ENCODE results near the gene CEP164.

DNA sequence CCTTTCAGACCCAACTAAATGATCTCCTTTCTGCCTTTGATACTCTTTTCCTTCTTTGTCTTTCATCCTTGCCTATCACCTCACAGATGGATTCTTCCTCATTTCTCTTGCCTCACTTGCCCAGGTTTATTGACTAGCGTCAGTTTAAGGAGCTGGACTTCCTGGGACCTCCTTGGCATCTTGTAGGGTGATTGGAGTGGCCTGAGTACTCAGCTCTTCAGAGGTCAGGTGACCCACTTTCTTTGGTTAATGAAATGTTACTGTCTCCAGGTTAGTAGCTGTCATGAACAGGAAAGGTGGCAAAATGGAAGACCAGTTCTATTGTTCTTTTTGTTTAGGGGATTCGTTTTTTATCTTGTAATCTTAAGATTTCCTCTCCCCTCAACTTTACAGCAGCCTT is 41.1 kb upstream of the CEP164 start:
- TF ChIP-seq KLF10 (tag by site-specific recombination; IDR thresholded peaks at IDR 0.05) (no peak), SP3 (tag by site-specific recombination; IDR thresholded peaks at IDR 0.05) (no peak), REPIN1 (tag by site-specific recombination; IDR thresholded peaks at IDR 0.05; ENCODE audit: low read depth) (no peak), ZNF830 (tag by site-specific recombination; IDR thresholded peaks at IDR 0.05; ENCODE audit: low read depth) (no peak), ZNF24 (tag by site-specific recombination; IDR thresholded peaks at IDR 0.05) (no peak), ZNF266 (tag by site-specific recombination; IDR thresholded peaks at IDR 0.05; ENCODE audit: low read depth) (no peak), ZBTB48 (tag by site-specific recombination; IDR thresholded peaks at IDR 0.05) (no peak)
- TF ChIP-seq, protein P1, sequence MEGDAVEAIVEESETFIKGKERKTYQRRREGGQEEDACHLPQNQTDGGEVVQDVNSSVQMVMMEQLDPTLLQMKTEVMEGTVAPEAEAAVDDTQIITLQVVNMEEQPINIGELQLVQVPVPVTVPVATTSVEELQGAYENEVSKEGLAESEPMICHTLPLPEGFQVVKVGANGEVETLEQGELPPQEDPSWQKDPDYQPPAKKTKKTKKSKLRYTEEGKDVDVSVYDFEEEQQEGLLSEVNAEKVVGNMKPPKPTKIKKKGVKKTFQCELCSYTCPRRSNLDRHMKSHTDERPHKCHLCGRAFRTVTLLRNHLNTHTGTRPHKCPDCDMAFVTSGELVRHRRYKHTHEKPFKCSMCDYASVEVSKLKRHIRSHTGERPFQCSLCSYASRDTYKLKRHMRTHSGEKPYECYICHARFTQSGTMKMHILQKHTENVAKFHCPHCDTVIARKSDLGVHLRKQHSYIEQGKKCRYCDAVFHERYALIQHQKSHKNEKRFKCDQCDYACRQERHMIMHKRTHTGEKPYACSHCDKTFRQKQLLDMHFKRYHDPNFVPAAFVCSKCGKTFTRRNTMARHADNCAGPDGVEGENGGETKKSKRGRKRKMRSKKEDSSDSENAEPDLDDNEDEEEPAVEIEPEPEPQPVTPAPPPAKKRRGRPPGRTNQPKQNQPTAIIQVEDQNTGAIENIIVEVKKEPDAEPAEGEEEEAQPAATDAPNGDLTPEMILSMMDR (tag by site-specific recombination; IDR thresholded peaks at IDR 0.05), result no peak
- TF ChIP-seq, protein P2, sequence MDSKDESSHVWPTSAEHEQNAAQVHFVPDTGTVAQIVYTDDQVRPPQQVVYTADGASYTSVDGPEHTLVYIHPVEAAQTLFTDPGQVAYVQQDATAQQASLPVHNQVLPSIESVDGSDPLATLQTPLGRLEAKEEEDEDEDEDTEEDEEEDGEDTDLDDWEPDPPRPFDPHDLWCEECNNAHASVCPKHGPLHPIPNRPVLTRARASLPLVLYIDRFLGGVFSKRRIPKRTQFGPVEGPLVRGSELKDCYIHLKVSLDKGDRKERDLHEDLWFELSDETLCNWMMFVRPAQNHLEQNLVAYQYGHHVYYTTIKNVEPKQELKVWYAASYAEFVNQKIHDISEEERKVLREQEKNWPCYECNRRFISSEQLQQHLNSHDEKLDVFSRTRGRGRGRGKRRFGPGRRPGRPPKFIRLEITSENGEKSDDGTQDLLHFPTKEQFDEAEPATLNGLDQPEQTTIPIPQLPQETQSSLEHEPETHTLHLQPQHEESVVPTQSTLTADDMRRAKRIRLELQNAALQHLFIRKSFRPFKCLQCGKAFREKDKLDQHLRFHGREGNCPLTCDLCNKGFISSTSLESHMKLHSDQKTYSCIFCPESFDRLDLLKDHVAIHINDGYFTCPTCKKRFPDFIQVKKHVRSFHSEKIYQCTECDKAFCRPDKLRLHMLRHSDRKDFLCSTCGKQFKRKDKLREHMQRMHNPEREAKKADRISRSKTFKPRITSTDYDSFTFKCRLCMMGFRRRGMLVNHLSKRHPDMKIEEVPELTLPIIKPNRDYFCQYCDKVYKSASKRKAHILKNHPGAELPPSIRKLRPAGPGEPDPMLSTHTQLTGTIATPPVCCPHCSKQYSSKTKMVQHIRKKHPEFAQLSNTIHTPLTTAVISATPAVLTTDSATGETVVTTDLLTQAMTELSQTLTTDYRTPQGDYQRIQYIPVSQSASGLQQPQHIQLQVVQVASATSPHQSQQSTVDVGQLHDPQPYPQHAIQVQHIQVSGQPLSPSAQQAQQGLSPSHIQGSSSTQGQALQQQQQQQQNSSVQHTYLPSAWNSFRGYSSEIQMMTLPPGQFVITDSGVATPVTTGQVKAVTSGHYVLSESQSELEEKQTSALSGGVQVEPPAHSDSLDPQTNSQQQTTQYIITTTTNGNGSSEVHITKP (tag by site-specific recombination; IDR thresholded peaks at IDR 0.05), result no peak
- TF ChIP-seq, protein P3, sequence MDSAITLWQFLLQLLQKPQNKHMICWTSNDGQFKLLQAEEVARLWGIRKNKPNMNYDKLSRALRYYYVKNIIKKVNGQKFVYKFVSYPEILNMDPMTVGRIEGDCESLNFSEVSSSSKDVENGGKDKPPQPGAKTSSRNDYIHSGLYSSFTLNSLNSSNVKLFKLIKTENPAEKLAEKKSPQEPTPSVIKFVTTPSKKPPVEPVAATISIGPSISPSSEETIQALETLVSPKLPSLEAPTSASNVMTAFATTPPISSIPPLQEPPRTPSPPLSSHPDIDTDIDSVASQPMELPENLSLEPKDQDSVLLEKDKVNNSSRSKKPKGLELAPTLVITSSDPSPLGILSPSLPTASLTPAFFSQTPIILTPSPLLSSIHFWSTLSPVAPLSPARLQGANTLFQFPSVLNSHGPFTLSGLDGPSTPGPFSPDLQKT (IDR thresholded peaks at IDR 0.05; ENCODE audit: borderline replicate concordance, low read depth, low read length), result no peak
- TF ChIP-seq, protein P4, sequence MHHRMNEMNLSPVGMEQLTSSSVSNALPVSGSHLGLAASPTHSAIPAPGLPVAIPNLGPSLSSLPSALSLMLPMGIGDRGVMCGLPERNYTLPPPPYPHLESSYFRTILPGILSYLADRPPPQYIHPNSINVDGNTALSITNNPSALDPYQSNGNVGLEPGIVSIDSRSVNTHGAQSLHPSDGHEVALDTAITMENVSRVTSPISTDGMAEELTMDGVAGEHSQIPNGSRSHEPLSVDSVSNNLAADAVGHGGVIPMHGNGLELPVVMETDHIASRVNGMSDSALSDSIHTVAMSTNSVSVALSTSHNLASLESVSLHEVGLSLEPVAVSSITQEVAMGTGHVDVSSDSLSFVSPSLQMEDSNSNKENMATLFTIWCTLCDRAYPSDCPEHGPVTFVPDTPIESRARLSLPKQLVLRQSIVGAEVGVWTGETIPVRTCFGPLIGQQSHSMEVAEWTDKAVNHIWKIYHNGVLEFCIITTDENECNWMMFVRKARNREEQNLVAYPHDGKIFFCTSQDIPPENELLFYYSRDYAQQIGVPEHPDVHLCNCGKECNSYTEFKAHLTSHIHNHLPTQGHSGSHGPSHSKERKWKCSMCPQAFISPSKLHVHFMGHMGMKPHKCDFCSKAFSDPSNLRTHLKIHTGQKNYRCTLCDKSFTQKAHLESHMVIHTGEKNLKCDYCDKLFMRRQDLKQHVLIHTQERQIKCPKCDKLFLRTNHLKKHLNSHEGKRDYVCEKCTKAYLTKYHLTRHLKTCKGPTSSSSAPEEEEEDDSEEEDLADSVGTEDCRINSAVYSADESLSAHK (tag by site-specific recombination; IDR thresholded peaks at IDR 0.05), result no peak
- TF ChIP-seq, protein P5, sequence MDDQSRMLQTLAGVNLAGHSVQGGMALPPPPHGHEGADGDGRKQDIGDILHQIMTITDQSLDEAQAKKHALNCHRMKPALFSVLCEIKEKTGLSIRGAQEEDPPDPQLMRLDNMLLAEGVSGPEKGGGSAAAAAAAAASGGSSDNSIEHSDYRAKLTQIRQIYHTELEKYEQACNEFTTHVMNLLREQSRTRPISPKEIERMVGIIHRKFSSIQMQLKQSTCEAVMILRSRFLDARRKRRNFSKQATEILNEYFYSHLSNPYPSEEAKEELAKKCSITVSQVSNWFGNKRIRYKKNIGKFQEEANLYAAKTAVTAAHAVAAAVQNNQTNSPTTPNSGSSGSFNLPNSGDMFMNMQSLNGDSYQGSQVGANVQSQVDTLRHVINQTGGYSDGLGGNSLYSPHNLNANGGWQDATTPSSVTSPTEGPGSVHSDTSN (CRISPR knock-in tag; IDR thresholded peaks at IDR 0.05), result no peak
- TF ChIP-seq, protein P6, sequence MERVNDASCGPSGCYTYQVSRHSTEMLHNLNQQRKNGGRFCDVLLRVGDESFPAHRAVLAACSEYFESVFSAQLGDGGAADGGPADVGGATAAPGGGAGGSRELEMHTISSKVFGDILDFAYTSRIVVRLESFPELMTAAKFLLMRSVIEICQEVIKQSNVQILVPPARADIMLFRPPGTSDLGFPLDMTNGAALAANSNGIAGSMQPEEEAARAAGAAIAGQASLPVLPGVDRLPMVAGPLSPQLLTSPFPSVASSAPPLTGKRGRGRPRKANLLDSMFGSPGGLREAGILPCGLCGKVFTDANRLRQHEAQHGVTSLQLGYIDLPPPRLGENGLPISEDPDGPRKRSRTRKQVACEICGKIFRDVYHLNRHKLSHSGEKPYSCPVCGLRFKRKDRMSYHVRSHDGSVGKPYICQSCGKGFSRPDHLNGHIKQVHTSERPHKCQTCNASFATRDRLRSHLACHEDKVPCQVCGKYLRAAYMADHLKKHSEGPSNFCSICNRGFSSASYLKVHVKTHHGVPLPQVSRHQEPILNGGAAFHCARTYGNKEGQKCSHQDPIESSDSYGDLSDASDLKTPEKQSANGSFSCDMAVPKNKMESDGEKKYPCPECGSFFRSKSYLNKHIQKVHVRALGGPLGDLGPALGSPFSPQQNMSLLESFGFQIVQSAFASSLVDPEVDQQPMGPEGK (tag by site-specific recombination; IDR thresholded peaks at IDR 0.05), result no peak

All from HEK293 (cell line).